Stimulated activated CD8-positive, alpha-beta memory T cell treated with anti-CD3 and anti-CD28 coated beads, Interleukin-12 subunit alpha, Interleukin-12 subunit beta, amount 100 ng/mL, for 24 hours (primary cell): ENCODE data around the gene IDE.
"Not testable (repeated sequence)": the region's sequence is repeated elsewhere in the genome, so short reads cannot be mapped to it uniquely, and the experiment has no call there.

ENCODE experiments used
- DNase-seq: peaks from one replicate; pipeline ENCODE4 v3.0.0-alpha.2; 2020; ENCODE audit errors: extremely low read depth

IDE gene

GRCh38 chr10:92419740-92420545 lies 153.9 kb downstream of the IDE start:
- no peak for DNase-seq

- no peak for DNase-seq
Measured at GRCh38 chr10:92418891-92419290, 155.0 kb downstream of the IDE start.

DNA sequence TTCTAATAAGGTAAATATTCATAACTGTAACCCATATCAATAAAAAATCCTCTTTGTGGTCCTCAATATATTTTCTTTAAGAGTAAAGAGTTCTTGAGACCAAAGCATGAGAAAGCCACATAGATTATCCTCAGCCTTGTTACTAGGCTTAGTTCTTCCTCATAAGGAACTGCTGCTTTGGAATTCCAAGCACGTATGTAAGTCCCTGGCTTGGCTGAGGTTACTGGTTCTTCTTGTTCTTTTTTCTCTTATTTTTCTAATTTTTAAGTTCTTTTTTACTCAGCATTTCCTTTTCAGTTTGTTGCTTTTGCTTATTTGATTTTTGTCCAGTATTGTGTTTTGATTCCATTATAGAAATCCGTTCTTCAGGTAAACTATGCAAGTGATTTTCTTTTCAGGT lies 155.7 kb downstream of the IDE start:
- DNase-seq: no peak

- no peak for DNase-seq
Measured at GRCh38 chr10:92413519-92413918, 160.4 kb downstream of the IDE start.

GRCh38 chr10:92413011-92413410 lies 160.9 kb downstream of the IDE start:
- no peak for DNase-seq

- no peak for DNase-seq
Measured at GRCh38 chr10:92411406-92411805, 162.5 kb downstream of the IDE start.

GRCh38 chr10:92410501-92410900 lies 163.4 kb downstream of the IDE start:
- DNase-seq: no peak

GRCh38 chr10:92408017-92408361 lies 165.9 kb downstream of the IDE start:
- DNase-seq: no peak

- DNase-seq: no peak
Measured at GRCh38 chr10:92407305-92408016, 166.4 kb downstream of the IDE start.

DNA sequence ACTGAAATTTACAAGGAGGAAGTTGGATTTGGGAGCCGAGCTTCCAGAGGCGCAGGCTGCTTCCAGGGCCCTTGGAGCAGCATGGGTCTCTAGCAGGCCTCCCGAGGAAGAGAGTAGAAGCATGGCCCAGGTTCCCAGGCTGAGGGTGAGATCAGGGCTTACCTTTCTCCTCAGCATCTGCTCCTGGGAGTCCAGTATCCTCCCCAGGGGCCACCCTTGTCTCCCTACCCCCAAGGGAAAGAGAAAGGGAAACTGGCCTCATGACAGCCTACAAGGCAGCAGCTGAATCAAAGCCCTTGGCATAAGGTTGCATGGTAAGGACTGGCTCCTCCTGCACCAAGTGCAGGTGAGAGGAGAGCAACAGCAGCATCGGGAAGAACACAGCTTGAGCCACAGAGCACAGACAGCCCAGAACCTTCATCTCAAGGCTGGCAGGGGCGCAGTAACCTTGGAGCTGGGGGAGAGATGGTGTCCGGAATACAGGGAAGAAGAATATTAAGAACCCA lies 168.4 kb downstream of the IDE start:
- DNase-seq: no peak

GRCh38 chr10:92404612-92405418 lies 169.1 kb downstream of the IDE start:
- no peak for DNase-seq

GRCh38 chr10:92402234-92402633 lies 171.7 kb downstream of the IDE start:
- DNase-seq: not testable (repeated sequence)
